ENCODE data around the gene ATN1.

The ATN1 gene

GRCh38 chr12:6899427-6899826 is 28.3 kb upstream of the ATN1 start:
- Histone ChIP-seq H3K79me2 (ENCODE audit: control insufficient read depth, low read length) (no peaks in the 10 kb centered on the region), H3K9me3 (ENCODE audit: control insufficient read depth, insufficient read depth, low read length) (no peaks in the 10 kb centered on the region), H3K4me3 (ENCODE audit: low read length) (no peak overlapping the region), H3K4me1 (ENCODE audit: control insufficient read depth, low read length) (peaks cover 9% of the 10 kb centered on the region), H3K4me2 (ENCODE audit: low read length) (no peak overlapping the region), H3F3A (ENCODE audit: control insufficient read depth, insufficient read depth) (no peaks in the 10 kb centered on the region), H3K9me2 (replicated peaks; ENCODE audit: control insufficient read depth, low read length) (no peaks in the 10 kb centered on the region), H4K20me1 (ENCODE audit: control insufficient read depth, insufficient read depth, low read depth, low read length) (no peaks in the 10 kb centered on the region), H3K36me3 (ENCODE audit: control insufficient read depth, low read length) (no peaks in the 10 kb centered on the region), H3K27ac (ENCODE audit: low read depth, low read length) (no peak overlapping the region), H3K27me3 (ENCODE audit: control insufficient read depth, low read length) (no peaks in the 10 kb centered on the region)
- TF ChIP-seq CTCF (IDR thresholded peaks at IDR 0.05; ENCODE audit: low read depth, low read length, poor library complexity, severe bottlenecking) (no peak), EZH2phosphoT487 (IDR thresholded peaks at IDR 0.05; ENCODE audit: borderline replicate concordance, low read length) (no peak)

GRCh38 chr12:6899837-6900519 is 27.8 kb upstream of the ATN1 start:
- Histone ChIP-seq H3K79me2 (ENCODE audit: control insufficient read depth, low read length) (no peaks in the 10 kb centered on the region), H3F3A (ENCODE audit: control insufficient read depth, insufficient read depth) (no peaks in the 10 kb centered on the region), H3K36me3 (ENCODE audit: control insufficient read depth, low read length) (no peaks in the 10 kb centered on the region), H3K9me2 (replicated peaks; ENCODE audit: control insufficient read depth, low read length) (no peaks in the 10 kb centered on the region), H3K4me1 (ENCODE audit: control insufficient read depth, low read length) (peaks cover 12% of the 10 kb centered on the region), H4K20me1 (ENCODE audit: control insufficient read depth, insufficient read depth, low read depth, low read length) (no peaks in the 10 kb centered on the region), H3K9me3 (ENCODE audit: control insufficient read depth, insufficient read depth, low read length) (no peaks in the 10 kb centered on the region), H3K4me2 (ENCODE audit: low read length) (no peak overlapping the region), H3K4me3 (ENCODE audit: low read length) (no peak overlapping the region), H3K27me3 (ENCODE audit: control insufficient read depth, low read length) (no peaks in the 10 kb centered on the region), H3K27ac (ENCODE audit: low read depth, low read length) (no peak overlapping the region)
- TF ChIP-seq EZH2phosphoT487 (IDR thresholded peaks at IDR 0.05; ENCODE audit: borderline replicate concordance, low read length) (no peak), CTCF (IDR thresholded peaks at IDR 0.05; ENCODE audit: low read depth, low read length, poor library complexity, severe bottlenecking) (no peak)

- no peaks in the 10 kb centered on the region for H3F3A ChIP-seq (ENCODE audit: control insufficient read depth, insufficient read depth)
Measured at GRCh38 chr12:6902448-6902847, 25.3 kb upstream of the ATN1 start.

More at GRCh38 chr12:6902448-6902847, 25.3 kb upstream of the ATN1 start:
- H3K4me1 ChIP-seq (ENCODE audit: control insufficient read depth, low read length) = peaks cover 19% of the 10 kb centered on the region
- no peaks in the 10 kb centered on the region for H3K9me3 ChIP-seq (ENCODE audit: control insufficient read depth, insufficient read depth, low read length)
- H3K9me2 ChIP-seq (replicated peaks; ENCODE audit: control insufficient read depth, low read length) = no peaks in the 10 kb centered on the region
- H3K4me3 ChIP-seq (ENCODE audit: low read length) = no peak overlapping the region
- no peak for TF ChIP-seq EZH2phosphoT487 (IDR thresholded peaks at IDR 0.05; ENCODE audit: borderline replicate concordance, low read length)
- no peak for TF ChIP-seq CTCF (IDR thresholded peaks at IDR 0.05; ENCODE audit: low read depth, low read length, poor library complexity, severe bottlenecking)
- H3K36me3 ChIP-seq (ENCODE audit: control insufficient read depth, low read length) = no peaks in the 10 kb centered on the region
- H3K79me2 ChIP-seq (ENCODE audit: control insufficient read depth, low read length) = no peaks in the 10 kb centered on the region
- H3K4me2 ChIP-seq (ENCODE audit: low read length) = no peak overlapping the region
- H3K27me3 ChIP-seq (ENCODE audit: control insufficient read depth, low read length) = no peaks in the 10 kb centered on the region
- H3K27ac ChIP-seq (ENCODE audit: low read depth, low read length) = no peak overlapping the region
- H4K20me1 ChIP-seq (ENCODE audit: control insufficient read depth, insufficient read depth, low read depth, low read length) = no peaks in the 10 kb centered on the region

Measured in DOHH2 (cell line).